Testis (tissue), 2 donors: ENCODE measurements around the gene LDAH.

Experiments used
- CTCF ChIP-seq, 3 experiments: fragments of 450-650 bp in 2 of 3; fragments of 200-600 bp in 1 of 3; sonication (generic) in 1 of 3; IDR thresholded peaks; one replicate each; pipeline ENCODE4 v1.5.1; 2016 to 2019; ENCODE audit warnings: antibody characterized with exemption in 3 of 3, mild to moderate bottlenecking in 2 of 3, moderate library complexity in 1 of 3
- POLR2A ChIP-seq: fragments of 450-650 bp; IDR thresholded peaks from one replicate; pipeline ENCODE4 v1.6.1; 2017; ENCODE audit warnings: antibody characterized with exemption, mild to moderate bottlenecking, moderate library complexity

- TF ChIP-seq CTCF (IDR thresholded peaks at IDR 0.05) (no peak), POLR2A (no peak)
Observed at GRCh38 chr2:20657522-20658235, 165.2 kb downstream of the LDAH start.
